Frontal cortex (tissue), 4 donors: ENCODE data around the gene SALL3. TPM values are rescaled to one million over a fixed set of nuclear protein-coding genes. Genes with fewer than 3 reads are reported as not detected.
"Not testable (repeated sequence)": the region's sequence is repeated elsewhere in the genome, so short reads cannot be mapped to it uniquely, and the experiment has no call there.

ENCODE experiments used
- DNase-seq, 2 donors: peaks; one replicate each; pipeline ENCODE4 v3.0.0; 2012; ENCODE audit warnings: low spot score in 2 of 2
- FAIRE-seq: peaks from 2 replicates; lab custom pipeline; 2012; peaks lifted over from hg19 to GRCh38; lab: Jason Lieb, UNC
- total RNA-seq: library from RNA; depleted of rRNA; stranded (reverse); fragments of >200 nt; gene quantifications from one replicate; pipeline ENCODE4 v1.2.3, GENCODE V29; 2014
- donor health status: control.
- donor health status: control.
- donor health status: control.

Gene SALL3
- total RNA-seq, 1 donor from 2014 or later: 5.3 TPM

GRCh38 chr18:78964727-78965126 lies 14.9 kb upstream of the SALL3 start:
- FAIRE-seq, DNase-seq: not testable (repeated sequence)

DNA sequence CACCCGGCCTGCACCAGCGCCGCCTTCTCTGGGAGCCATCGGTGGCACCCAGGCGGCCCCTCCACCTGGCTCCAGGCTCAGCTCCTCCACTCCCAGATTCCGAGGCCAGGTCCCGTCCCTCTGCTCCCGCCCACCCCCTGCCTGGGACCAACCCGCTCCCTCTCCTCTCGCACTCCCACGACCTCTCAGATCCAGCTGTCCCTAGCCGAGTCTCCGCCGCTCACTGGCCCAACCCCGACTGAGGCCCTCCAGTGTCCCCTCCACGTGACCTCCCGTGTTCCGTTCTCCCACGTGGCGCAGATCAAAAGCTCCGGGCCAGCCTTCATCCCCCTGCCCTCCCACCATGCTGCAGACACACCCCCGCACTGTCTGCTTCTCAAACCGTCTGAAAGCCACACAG lies 14.4 kb upstream of the SALL3 start:
- FAIRE-seq: no peak
- DNase-seq: no peak

- FAIRE-seq (no peak), DNase-seq (no peak)
Observed at GRCh38 chr18:78965917-78966792, 13.5 kb upstream of the SALL3 start.

DNA sequence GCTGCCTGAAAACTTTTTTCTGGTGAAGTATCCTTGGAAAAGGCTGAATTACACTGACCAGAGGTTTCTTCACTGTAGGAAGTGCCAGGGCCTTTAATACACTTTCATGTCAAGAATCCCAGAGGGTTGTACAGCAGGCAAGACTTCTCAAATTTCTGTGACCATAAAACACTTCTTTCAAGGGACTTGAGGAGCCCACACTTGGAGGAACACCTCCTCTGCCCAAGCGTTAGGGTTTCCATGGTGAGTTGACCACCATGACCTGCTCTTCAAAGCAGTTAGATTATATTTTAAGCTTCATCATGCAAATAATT lies 12.9 kb upstream of the SALL3 start:
- DNase-seq (no peak), FAIRE-seq (no peak)

DNA sequence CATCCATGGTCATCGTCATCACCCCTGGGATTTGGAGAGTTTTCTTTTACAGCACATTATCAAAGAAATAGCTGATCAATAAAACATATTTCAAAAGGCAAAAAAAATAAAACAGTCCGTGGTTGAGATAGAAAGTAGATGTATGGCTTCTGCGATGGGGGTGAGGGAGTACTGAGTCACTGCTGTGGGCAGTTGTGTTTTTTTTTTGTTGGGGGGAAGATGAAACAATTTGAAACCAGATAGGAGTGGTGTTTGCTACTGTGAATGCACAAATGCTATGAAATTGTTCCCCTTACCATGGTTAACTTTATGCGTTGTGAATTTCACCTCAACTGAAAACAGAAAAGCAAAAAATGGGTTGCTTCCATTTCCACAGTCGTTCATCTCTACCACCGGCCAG lies 11.9 kb upstream of the SALL3 start:
- FAIRE-seq (no peak), DNase-seq (no peak)

DNA sequence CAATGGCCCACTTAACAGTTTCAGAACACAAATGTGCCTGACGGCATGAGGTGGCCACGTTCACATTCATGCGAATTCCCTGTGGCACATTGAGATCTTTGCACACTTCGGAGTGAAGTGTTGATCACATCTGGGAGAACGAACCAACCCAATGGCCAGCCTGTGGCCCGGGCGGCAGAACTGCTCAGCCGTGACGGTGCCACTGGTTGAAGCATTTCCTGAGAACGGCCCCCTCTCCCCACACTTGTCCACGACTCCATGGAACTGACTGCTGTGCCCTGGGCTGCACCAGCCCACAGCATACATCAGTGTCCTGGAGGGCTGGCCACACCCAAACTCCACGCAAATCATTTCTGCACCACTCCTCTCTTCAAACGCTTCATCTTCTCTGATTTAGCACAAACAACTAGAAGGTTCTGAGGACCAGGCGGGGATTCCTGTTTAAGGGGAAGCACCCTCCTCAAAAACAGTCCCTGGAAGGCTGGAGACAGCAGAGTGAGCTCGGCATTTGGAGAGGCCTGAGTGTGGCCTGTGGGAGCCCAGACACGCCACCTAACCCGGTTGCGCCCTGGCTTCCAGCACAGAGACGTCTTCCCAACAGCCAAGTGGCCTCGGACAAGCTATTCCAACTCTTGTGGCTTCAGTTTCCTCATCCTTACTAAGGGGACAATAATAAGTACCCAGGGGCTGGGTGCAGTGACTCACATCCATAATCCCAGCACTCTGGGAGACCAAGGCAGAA lies 9.9 kb upstream of the SALL3 start:
- DNase-seq: no peak
- no peak for FAIRE-seq

DNA sequence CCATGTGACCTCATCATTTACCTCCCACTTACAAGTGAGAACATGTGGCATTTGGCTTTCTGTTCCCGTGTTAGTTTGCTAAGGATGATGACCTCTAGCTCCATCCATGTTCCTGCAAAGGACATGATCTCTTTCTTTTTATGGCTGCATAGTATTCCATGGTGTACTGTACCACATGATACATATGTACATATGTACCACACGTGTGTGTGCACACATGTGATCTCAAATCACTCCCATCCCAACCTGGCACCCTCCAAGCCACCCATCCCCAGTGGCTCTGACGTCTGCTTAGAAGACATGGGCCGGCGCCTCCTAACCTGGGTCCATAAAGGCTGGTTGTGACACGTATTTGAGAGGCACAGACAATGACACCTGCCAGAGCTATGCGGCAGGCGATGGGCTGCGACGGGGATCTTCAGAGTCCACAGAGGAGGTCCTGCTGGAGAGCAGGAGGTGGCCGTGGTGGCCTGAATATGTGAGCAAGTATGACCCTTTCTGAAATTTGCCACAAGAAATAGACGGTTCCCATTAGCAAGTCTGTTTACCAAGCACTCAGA lies 8.8 kb upstream of the SALL3 start:
- FAIRE-seq (no peak), DNase-seq (no peak)

- no peak for DNase-seq
- no peak for FAIRE-seq
Observed at GRCh38 chr18:78971511-78972245, 7.9 kb upstream of the SALL3 start.

DNA sequence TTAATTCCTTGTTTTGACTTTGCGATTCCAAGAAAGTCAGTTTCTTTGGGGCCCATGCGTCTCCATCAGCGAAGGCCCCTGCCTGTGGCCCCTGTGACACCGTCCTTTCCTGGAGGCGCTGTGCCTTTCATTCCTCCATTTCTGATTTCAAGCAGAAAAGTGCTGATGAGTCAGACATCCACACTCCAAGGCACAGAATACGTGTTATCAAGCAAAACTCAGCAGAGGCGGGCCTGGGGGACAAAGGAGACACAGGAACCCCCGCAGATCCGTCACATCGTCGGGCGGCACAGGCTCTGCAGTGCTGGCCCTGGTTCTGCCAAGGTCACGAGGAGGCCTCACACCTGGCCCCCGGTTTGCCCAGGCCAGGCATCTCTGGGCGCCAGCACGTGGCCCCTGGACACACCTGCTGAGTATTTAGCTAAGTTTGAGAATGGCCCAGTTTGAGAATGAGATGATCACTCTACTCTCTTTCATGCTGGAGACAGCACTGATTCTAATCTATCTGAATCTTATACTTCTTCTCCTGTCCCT lies 7.2 kb upstream of the SALL3 start:
- FAIRE-seq (no peak), DNase-seq (no peak)

- FAIRE-seq: no peak
- DNase-seq: no peak
Observed at GRCh38 chr18:78972930-78973331, 6.7 kb upstream of the SALL3 start.

DNA sequence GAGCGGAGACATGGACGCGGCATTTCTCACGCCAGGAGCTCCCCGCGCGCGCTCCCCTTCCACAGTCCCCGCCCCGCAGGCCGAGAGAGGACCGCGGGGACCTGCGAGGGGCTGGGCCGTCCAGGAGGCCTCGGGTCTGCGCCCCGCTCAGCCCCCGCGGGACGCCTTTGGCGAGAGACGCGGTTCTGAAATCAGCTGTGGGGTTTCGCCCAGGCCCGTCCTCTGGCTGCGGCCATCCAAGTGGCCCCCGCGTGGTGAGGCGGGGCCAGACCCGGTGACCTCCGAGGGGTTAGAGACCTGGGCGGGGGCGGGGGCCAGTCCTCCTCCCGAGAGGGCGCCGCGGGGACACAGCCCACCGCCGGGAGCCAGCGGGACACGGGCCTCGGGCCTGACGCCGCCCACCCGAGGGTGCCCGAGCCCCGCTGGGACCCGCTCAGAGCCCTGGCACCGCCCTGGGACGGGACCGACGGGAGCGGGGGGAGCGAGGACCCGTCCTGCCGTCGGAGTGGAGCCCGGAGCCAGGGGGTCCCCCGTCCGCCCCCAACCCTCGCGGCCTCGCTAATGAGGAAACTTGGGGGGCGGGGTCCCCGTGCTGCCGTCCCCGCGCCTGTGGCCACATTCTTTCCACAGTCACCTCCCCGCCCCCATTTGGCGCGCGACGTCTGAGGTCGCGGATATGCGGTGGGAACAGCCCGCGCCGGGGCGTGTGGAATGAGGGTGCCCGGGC lies 6.1 kb upstream of the SALL3 start:
- no peak for FAIRE-seq
- no peak for DNase-seq

DNA sequence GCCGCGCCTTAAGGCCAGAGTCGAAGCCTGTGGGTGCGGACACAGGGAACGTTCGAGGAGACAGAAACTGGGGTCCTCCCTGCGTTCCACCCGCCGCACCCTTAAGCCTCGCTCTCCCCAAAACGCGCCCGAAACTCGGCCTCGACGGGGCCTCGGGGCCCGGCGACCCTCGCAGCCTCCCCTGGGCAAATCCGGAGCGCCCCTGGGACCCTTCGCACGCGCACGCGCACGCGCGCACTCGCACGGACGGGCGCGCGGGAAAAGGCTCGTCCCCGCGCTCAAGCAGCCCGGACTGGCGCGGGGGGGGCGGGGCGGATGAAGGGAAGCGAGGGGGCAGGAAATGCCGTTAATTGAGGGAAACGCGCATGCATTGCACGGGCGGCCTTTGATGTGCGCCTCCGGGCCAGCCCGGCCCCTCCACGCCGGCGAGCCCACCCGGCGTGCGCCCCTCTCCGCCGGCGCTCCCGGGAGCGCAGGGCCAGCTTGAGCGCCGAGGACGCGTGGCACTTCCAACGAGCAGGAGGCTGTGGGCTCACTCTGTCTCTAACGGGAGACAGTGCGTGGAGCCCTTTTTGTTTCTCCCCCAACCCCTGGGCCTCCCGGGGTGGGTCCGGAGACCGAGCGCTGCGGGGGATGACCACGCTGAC lies 5.4 kb upstream of the SALL3 start:
- FAIRE-seq: no peak
- DNase-seq: peak in 1 of 2 donors; percentile 38

- DNase-seq: no peak
- FAIRE-seq: no peak
Observed at GRCh38 chr18:78975292-78975691, 4.3 kb upstream of the SALL3 start.

GRCh38 chr18:78975699-78976335 lies 3.8 kb upstream of the SALL3 start:
- FAIRE-seq (no peak), DNase-seq (no peak)

DNA sequence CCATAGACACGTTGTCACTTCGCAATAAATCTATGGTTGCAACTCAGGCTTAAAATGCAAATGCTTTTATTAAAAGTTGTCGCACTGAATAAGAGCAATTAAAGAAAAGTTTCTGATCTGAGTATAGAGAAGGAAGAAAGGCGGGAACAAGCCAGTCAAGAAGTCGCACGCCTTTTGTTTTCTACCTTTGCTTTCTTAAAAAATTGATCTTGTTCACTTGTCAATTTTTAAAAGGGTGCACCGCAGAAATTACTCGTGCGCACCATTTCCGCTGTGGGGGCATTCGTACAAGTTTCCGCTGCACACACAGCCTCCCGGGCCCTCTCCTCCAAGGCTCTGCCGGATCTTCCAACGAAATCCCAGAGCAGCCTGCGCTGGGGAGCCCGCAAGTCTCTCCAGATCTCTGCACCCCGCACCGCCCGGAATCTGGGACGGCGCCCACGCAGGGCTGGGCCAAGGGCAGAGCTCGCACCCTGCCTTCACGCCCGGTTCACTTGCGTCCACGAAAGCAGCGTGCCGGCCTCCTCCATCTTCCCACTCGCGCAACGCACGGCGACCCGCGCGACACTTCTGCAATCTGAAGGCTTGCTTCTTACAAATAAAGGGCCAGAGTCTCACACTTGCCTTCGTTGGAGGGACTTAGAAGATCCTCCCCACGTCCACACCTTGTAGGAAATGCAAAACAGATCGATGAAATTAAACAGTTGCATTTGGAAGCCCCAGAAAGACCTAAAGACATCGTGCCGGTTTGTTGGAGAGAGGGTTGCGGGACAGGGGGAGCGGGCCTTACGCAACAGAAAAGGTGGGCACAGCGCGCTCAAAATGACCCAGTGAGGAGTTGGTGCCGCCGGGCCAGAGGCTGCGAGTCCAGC lies 2.6 kb upstream of the SALL3 start:
- peak in 1 of 2 donors; percentile 35 for DNase-seq
- no peak for FAIRE-seq

GRCh38 chr18:78977637-78978348 lies 1.8 kb upstream of the SALL3 start:
- peak in 1 of 2 donors; percentile 35 for DNase-seq
- no peak for FAIRE-seq
